ENCODE measurements around the gene SIK3.

DNA sequence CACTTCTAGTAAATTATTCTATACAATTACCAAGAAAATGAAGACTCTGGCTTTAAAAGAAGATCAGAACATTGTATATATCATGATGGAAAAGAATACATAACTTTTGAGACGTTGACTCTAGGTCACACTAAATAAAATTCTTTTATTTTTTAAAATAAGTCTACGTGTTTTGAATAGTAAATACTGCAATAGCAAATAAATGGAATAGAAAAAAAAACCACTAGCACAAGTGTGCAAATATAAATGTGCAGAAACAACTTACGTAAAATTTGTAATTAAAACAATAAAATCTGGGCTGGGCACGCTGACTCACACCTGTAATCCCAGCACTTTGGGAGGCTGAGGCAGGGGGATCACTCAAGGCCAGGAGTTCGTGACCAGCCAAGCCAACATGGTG lies 17.9 kb downstream of the SIK3 start:
- TF ChIP-seq, protein P1, sequence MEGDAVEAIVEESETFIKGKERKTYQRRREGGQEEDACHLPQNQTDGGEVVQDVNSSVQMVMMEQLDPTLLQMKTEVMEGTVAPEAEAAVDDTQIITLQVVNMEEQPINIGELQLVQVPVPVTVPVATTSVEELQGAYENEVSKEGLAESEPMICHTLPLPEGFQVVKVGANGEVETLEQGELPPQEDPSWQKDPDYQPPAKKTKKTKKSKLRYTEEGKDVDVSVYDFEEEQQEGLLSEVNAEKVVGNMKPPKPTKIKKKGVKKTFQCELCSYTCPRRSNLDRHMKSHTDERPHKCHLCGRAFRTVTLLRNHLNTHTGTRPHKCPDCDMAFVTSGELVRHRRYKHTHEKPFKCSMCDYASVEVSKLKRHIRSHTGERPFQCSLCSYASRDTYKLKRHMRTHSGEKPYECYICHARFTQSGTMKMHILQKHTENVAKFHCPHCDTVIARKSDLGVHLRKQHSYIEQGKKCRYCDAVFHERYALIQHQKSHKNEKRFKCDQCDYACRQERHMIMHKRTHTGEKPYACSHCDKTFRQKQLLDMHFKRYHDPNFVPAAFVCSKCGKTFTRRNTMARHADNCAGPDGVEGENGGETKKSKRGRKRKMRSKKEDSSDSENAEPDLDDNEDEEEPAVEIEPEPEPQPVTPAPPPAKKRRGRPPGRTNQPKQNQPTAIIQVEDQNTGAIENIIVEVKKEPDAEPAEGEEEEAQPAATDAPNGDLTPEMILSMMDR (IDR thresholded peaks at IDR 0.05), result no peak
- no peak for TF ChIP-seq POLR2A (IDR thresholded peaks at IDR 0.05)
